Esophagus muscularis mucosa (tissue), 4 donors: ENCODE data around the gene MSI2. TPM values are rescaled to one million over a fixed set of nuclear protein-coding genes. Genes with fewer than 3 reads are reported as not detected.

Experiments
- DNase-seq: peaks from one replicate; pipeline ENCODE4 v3.0.0-alpha.2; 2017; ENCODE audit errors: extremely low spot score
- H3K27ac ChIP-seq, 4 donors: fragments of 200-600 bp; sonication (generic); replicated peaks in 1 of 4; 1 replicate in 3 of 4; 2 replicates in 1 of 4; pipeline ENCODE4 v1.5.1; 2016 to 2019; ENCODE audit warnings: mild to moderate bottlenecking in 1 of 4
- H3K27me3 ChIP-seq, 4 donors: fragments of 200-600 bp; sonication (generic); one replicate each; pipeline versions ENCODE4 v1.5.1 to v1.6.0; 2016 to 2019
- H3K36me3 ChIP-seq, 4 donors: fragments of 200-600 bp; sonication (generic); one replicate each; pipeline ENCODE4 v1.5.1; 2016 to 2019
- H3K4me1 ChIP-seq, 4 donors: fragments of 200-600 bp; sonication (generic); one replicate each; pipeline ENCODE4 v1.5.1; 2016 to 2019
- H3K4me3 ChIP-seq, 4 donors: fragments of 200-600 bp; sonication (generic); 1 replicate in 2 of 4; 2 replicates in 2 of 4; pipeline ENCODE4 v1.5.1; 2016 to 2019; ENCODE audit warnings: mild to moderate bottlenecking in 4 of 4, moderate library complexity in 1 of 4
- H3K9me3 ChIP-seq, 4 donors: fragments of 200-600 bp; sonication (generic); 1 replicate in 3 of 4; 2 replicates in 1 of 4; pipeline ENCODE4 v1.5.1; 2016 to 2019
- EP300 ChIP-seq: sonication (generic); formaldehyde crosslinking; IDR thresholded peaks from one replicate; pipeline ENCODE4 v1.6.1; 2017; ENCODE audit warnings: antibody characterized with exemption
- POLR2A ChIP-seq: fragments of 450-650 bp; IDR thresholded peaks from one replicate; pipeline ENCODE4 v1.6.1; 2017; ENCODE audit warnings: antibody characterized with exemption, moderate library complexity, mild to moderate bottlenecking, low read depth
- POLR2AphosphoS5 ChIP-seq, 2 donors: sonication (generic); formaldehyde crosslinking; IDR thresholded peaks; one replicate each; pipeline ENCODE4 v1.6.1; 2017; ENCODE audit warnings: antibody characterized with exemption in 2 of 2
- WGBS: methylation state at CpG from one replicate; pipeline ENCODE4 v1.1.5; 2018; 5-methylcytosine and 5-hydroxymethylcytosine counted together
- intact Hi-C: fragments of 100-400 bp; cut with DNase I; formaldehyde crosslinking; loops from one replicate; pipeline ENCODE4 v1.15.1; 2023
- total RNA-seq, 4 donors: library from RNA; depleted of rRNA; stranded (reverse); fragments of >200 nt; gene quantifications; one replicate each; pipeline versions ENCODE4 v1.1.0 to v1.2.1, GENCODE V29; 2016
- TF ChIP-seq, protein P1 (sequence below), 3 experiments: fragments of 200-600 bp in 2 of 3; fragments of 450-650 bp in 1 of 3; sonication (generic) in 2 of 3; IDR thresholded peaks; one replicate each; pipeline ENCODE4 v1.5.1; 2017 to 2019; ENCODE audit warnings: antibody characterized with exemption in 3 of 3, mild to moderate bottlenecking in 2 of 3, moderate library complexity in 1 of 3

The MSI2 gene
- total RNA-seq, 4 donors from 2014 or later: 28.8 to 39.0 (median 29.6) TPM

DNA sequence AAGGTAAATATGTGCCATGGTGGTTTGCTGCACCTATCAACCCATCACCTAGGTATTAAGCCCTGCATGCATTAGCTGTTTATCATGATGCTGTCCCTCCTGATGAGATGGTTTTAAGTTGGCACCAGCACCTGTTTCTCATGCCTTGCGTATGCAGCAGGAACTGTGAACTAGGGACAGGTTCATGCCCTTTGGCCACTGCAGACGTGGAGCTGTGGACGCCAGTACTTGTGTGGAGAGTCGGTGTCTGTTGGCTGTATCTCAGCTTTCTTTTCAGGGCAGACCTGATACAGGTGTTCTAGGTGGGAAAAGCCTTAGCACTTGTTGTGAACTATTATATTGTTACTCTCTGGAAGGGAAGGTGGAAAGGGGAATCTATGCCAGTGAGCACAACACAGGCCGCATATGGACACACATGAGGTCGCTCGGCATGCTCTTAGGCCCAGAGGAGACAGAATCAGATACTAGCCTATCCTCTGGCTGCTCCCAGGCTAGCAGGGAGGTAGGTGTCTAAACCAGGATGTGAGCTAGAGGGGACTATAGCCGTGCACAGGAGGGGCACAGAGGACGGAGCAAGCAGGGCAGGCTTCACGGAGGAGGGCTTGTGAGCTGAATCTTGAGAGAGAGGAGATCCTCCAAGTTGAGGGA, 22.5 kb downstream of the MSI2 start:
- H3K4me1 ChIP-seq: peaks cover 9 to 15% (median 10%) of the 10 kb centered on the region in 4 donors
- WGBS: 93% methylated on average over 9 of the region's 10 CpGs
- TF ChIP-seq, protein P1, sequence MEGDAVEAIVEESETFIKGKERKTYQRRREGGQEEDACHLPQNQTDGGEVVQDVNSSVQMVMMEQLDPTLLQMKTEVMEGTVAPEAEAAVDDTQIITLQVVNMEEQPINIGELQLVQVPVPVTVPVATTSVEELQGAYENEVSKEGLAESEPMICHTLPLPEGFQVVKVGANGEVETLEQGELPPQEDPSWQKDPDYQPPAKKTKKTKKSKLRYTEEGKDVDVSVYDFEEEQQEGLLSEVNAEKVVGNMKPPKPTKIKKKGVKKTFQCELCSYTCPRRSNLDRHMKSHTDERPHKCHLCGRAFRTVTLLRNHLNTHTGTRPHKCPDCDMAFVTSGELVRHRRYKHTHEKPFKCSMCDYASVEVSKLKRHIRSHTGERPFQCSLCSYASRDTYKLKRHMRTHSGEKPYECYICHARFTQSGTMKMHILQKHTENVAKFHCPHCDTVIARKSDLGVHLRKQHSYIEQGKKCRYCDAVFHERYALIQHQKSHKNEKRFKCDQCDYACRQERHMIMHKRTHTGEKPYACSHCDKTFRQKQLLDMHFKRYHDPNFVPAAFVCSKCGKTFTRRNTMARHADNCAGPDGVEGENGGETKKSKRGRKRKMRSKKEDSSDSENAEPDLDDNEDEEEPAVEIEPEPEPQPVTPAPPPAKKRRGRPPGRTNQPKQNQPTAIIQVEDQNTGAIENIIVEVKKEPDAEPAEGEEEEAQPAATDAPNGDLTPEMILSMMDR (IDR thresholded peaks at IDR 0.05): no peak
- TF ChIP-seq POLR2A (no peak), EP300 (no peak), POLR2AphosphoS5 (IDR thresholded peaks at IDR 0.05) (no peak)
- H3K36me3 ChIP-seq: peaks cover 5 to 16% (median 12%) of the 10 kb centered on the region in 4 donors
- H3K9me3 ChIP-seq: no peaks in the 10 kb centered on the region
- intact Hi-C loops: no loop called here
- H3K27me3 ChIP-seq: no peaks in the 10 kb centered on the region
- H3K27ac ChIP-seq: no peak overlapping the region
- H3K4me3 ChIP-seq: no peak overlapping the region
- DNase-seq: no peak

DNA sequence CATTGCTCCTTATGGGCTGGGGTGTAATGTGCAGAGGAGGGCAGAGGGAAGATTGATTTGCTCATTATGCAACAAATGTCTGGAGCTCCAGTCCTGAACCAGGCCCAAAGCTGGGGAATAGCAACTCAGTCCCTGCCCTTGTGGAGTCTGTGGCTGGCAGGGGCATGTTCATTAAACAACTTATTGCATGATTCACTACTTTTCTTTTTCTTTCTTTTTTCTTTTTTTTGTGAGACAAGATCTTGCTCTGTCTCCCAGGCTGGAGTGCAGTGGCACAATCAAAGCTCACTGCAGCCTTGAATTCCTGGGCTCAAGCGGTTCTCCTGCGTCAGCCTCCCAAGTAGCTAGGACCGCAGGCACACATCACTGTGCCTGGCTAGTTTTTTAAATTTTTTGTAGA, 23.1 kb downstream of the MSI2 start:
- Histone ChIP-seq H3K36me3 (peaks cover under 1 to 11% (median 10%) of the 10 kb centered on the region in 4 donors), H3K27ac (no peak overlapping the region), H3K4me1 (peaks cover 9 to 15% (median 10%) of the 10 kb centered on the region in 4 donors), H3K4me3 (no peak overlapping the region), H3K27me3 (no peaks in the 10 kb centered on the region), H3K9me3 (no peaks in the 10 kb centered on the region)
- WGBS: 98% methylated on average over 3 of the region's 3 CpGs
- intact Hi-C loops: no loop called here
- TF ChIP-seq POLR2A (no peak), EP300 (no peak), POLR2AphosphoS5 (IDR thresholded peaks at IDR 0.05) (no peak)
- TF ChIP-seq, protein P1 (IDR thresholded peaks at IDR 0.05): no peak
- no peak for DNase-seq

DNA sequence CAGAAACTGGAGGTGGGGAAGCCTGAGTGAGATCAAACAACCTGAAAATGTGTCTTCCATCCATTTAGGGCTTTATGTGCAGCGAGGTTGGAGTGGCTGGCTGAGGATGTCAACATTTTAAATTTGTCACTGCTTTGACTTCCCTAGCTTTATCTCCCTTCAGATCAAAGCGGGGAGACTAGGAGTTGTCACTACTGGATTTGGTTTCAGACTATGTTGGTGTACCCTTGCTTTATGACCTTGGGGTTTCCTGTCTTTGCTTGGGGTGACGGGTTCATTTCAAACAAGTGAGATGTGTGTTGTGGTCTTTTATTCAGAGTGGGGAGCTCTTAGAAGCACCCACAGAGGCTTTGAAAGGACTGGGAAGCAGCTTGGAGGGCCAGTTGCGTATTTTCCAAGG, 25.6 kb downstream of the MSI2 start:
- Histone ChIP-seq H3K27ac (no peak overlapping the region), H3K4me1 (peaks cover 9 to 21% (median 13%) of the 10 kb centered on the region in 4 donors), H3K36me3 (peaks cover 0 to 10% (median 4%) of the 10 kb centered on the region in 4 donors), H3K9me3 (no peaks in the 10 kb centered on the region), H3K27me3 (no peaks in the 10 kb centered on the region), H3K4me3 (no peak overlapping the region)
- TF ChIP-seq POLR2A: no peak
- intact Hi-C loops: no loop called here
- 88% methylated on average over 4 of the region's 4 CpGs for WGBS
- DNase-seq: no peak

DNA sequence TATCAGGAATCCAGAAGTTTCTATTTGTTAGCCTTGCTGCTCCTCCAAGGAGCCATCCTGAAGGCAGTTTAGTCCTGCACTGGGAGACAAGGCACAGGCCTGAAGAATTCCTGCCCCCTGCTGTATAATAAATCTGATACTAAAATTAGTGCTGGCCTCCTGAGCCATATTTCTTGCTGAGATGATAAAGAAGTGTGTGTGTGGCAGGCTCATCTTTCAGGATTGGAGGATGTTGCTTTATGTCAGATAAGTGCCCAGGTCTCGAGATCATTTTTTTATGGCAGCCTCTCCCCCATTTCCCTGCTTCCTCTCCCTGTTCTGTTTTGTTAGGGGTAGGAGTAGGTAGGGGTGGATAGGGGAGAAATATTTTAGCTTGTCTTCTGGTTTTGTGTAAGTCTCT, 26.0 kb downstream of the MSI2 start:
- Histone ChIP-seq H3K36me3 (peaks cover 0 to 10% (median 4%) of the 10 kb centered on the region in 4 donors), H3K4me3 (no peak overlapping the region), H3K27ac (no peak overlapping the region), H3K4me1 (peaks cover 10 to 23% (median 14%) of the 10 kb centered on the region in 4 donors), H3K9me3 (no peaks in the 10 kb centered on the region), H3K27me3 (no peaks in the 10 kb centered on the region)
- no peak for DNase-seq
- whole genome bisulfite sequencing: 93% methylated on average over 1 of the region's 1 CpG
- intact Hi-C loops: no loop called here
- TF ChIP-seq, protein P1 (IDR thresholded peaks at IDR 0.05): no peak
- TF ChIP-seq POLR2AphosphoS5 (IDR thresholded peaks at IDR 0.05): no peak
- no peak for TF ChIP-seq EP300
- no peak for TF ChIP-seq POLR2A

DNA sequence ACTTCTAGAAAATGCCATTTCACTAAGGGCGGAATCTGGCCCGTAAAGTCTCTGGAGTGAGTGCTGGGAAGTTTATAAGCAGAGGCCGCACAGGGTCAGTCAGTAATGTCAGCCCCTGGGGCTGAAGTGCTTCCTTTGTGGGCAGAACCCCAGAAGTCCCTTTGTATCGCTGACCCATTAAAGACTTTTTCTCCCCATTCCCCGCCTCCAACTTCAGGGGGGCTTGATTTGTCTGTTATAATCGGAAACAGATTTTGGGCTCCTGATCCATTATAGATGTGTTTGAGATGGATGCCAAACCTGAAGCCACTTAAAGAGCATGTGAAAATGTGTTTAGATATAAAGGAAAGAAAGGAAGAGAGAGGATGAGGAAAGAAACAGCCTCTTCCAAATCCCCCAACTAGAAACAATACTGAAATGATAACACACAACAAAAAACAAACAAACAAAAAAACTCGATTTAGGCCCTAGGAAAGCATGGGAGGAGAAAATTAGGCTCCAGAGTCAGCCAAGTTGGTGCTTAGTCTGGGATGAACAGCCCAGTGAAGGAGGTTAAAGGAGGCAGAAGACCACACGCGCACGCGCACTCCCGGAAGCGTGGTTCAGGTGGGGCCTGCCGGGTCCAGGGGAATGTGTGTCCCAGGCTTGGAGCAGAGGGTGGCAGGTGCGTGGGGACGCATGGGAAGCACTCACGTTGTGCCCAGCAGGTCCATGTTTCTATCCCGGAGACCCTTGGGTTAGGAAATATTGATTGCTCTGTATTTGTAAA, 27.1 kb downstream of the MSI2 start:
- intact Hi-C loops: no loop called here
- 90% methylated on average over 17 of the region's 18 CpGs for WGBS

More for the DNA sequence above, 27.1 kb downstream of the MSI2 start:
- H3K27me3 ChIP-seq: no peaks in the 10 kb centered on the region
- peaks cover 0 to 10% (median 3%) of the 10 kb centered on the region in 4 donors for H3K36me3 ChIP-seq
- H3K4me1 ChIP-seq: peaks cover 17 to 34% (median 22%) of the 10 kb centered on the region in 4 donors
- H3K27ac ChIP-seq: no peak overlapping the region
- TF ChIP-seq EP300: no peak
- TF ChIP-seq, protein P1 (IDR thresholded peaks at IDR 0.05): no peak
- no peak for TF ChIP-seq POLR2AphosphoS5 (IDR thresholded peaks at IDR 0.05)
- TF ChIP-seq POLR2A: no peak
- H3K9me3 ChIP-seq: no peaks in the 10 kb centered on the region
- H3K4me3 ChIP-seq: no peak overlapping the region
- DNase-seq: no peak
